HG03097 (cell line): ENCODE measurements around the gene CCDC30.
"Not testable (repeated sequence)": the region's sequence is repeated elsewhere in the genome, so short reads cannot be mapped to it uniquely, and the experiment has no call there.

Experiments
- ATAC-seq: cut with Tn5 transposase; IDR thresholded peaks from one replicate; pipeline ENCODE4 v1.9.1; 2021; ENCODE audit not compliant: unreplicated experiment, low FRiP score

CCDC30 gene

GRCh38 chr1:42518908-42519307, 55.8 kb downstream of the CCDC30 start:
- ATAC-seq, result no peak

DNA sequence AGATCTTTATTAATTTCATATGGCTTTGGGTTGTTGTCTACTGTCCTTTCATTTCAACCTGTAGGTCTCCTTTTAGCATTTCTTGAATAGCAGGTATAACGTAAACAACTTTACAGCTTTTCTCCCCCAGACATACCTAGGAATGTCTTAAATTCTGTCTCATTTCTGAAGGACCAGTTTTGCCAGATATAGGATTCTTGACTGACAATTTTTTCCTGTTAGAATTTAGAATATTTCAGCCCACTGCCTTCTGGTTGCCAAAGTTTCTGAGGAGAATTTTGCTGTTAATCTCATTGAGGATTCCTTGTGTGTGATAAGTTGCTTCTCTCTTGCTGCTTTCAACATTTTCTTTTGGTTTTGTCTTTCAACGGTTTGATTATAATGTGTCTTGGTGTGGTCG, 60.1 kb downstream of the CCDC30 start:
- no peak for ATAC-seq

GRCh38 chr1:42524330-42524729, 61.2 kb downstream of the CCDC30 start:
- ATAC-seq, result no peak

GRCh38 chr1:42529724-42530181, 66.7 kb downstream of the CCDC30 start:
- ATAC-seq, result no peak

- ATAC-seq, result no peak
These were observed 68.0 kb downstream of the CCDC30 start for GRCh38 chr1:42531043-42531442.

DNA sequence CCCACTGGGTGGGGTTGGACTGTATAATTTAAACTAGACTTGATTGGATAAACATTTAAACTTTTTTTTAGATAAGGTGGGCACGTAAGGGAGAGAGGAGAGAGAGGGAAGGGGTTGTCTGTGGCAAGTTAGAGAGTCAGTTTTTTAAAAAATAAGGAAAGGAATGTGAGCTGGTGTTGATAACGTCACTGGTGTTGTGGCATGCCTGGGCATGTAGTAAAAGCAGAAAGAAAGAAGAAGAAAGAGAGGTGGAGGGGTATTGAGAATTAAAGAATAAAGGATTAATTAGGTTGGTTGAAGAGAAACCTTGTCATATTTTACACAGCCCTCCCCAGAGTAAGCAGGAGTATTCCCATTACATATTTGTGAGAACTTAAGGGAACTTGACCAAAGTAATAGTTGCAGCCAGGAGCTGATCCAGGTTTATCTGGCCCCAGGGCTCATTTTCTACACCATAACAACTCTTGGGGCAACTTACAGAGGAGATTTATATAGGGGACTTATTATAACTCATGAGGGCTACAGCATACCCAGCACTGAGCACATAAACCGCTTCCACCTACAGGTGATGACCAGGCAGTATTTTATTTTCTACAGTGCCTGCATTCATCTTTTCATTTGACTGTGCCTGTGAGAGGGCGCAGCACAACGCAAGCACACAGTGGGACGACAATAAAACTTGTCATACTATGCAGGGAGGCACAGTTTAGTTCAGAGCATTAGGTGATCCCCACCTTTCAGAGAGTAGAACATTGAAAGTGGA, 70.2 kb downstream of the CCDC30 start:
- no peak for ATAC-seq

GRCh38 chr1:42541104-42541503, 78.0 kb downstream of the CCDC30 start:
- ATAC-seq, result no peak

GRCh38 chr1:42551180-42551579, 88.1 kb downstream of the CCDC30 start:
- no peak for ATAC-seq

DNA sequence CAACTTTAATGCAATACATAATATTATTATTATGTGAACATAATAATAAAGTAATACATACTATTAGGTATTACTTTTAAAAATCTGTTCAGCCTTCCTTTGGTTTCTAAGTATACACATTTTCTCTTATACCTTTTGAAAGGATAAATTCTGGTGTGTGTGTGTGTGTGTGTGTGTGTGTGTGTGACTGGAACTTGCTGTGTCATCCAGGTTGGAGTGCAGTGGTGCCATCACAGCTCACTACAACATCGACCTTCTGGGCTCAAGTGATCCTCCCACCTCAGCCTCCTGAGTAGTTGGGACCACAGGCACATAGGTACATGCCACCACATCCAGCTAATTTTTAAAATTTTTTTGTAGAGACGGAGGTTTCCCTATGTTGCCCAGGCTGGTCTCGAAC, 88.5 kb downstream of the CCDC30 start:
- no peak for ATAC-seq

GRCh38 chr1:42552636-42553035, 89.5 kb downstream of the CCDC30 start:
- ATAC-seq, result no peak

GRCh38 chr1:42557230-42557851, 94.3 kb downstream of the CCDC30 start:
- ATAC-seq, result no peak

DNA sequence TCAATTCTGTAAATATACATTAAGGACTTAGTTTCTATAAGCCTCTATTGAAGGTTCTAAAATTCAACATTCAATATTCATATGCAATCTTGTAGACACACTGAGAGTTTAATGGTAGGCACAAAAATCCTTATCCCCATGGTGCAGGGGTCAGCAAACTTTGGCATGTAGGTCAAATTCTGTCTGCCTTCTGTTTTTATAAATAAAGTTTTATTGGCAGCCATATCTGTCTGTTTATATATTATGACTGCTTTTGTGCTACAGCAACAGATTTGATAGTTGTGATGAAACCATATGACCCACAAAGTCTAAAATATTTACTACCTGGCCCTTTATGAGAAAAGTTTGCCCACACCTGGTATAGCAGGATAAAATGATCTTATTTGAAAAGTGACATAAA, 104.0 kb downstream of the CCDC30 start:
- no peak for ATAC-seq

DNA sequence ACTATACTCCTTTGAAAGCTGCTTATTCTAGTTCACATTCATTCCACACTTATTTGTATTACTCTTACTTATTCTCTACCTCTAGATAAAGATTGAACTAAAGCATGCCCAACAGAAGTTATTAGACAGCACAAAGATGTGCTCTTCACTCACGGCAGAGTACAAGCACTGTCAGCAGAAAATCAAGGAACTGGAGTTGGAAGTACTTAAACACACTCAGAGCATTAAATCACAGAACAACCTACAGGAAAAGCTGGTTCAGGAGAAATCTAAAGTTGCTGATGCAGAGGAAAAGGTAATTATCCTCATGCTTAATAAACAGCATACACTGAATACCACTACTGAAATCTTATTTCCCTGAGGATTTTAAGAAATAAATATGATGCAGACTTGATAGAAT, 113.8 kb downstream of the CCDC30 start:
- ATAC-seq, result no peak

GRCh38 chr1:42586016-42586415, 122.9 kb downstream of the CCDC30 start:
- ATAC-seq, result no peak

DNA sequence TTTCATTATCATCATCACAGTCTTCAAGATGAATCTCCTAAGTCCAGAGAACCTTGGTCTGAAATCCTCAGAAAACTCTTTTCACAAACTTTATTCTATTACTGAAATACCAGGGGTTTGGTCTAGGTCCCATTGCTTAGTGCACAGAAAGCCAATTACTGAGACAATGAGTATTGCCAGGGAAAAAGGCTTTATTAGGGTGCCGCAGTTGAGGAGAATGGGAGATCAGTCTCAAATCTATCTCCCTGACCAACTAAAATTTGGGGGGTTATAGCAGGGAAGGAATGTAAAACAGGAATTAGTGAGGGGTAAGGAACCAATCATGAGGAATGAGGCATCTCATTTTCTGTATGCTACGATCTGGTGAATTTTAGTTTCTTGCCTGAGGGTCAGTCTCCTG, 124.7 kb downstream of the CCDC30 start:
- ATAC-seq, result no peak

DNA sequence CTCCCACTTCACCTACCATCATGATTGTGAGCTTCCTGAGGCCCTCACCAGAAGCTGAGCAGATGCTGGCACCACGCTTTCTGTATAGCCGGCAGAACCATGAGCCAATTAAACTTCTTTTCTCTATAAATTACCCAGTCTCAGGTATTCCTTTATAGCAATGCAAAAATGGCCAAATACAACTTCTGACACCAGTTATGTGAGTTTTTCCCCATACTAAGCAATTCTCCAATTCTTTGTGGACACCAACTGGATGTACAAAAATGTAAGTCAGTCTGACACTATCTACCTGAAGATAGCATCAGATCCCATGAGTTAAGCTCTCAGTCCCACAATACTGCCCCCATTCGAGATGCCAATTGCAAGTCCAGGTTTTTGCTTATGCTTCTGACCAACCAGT, 129.7 kb downstream of the CCDC30 start:
- ATAC-seq, result no peak

DNA sequence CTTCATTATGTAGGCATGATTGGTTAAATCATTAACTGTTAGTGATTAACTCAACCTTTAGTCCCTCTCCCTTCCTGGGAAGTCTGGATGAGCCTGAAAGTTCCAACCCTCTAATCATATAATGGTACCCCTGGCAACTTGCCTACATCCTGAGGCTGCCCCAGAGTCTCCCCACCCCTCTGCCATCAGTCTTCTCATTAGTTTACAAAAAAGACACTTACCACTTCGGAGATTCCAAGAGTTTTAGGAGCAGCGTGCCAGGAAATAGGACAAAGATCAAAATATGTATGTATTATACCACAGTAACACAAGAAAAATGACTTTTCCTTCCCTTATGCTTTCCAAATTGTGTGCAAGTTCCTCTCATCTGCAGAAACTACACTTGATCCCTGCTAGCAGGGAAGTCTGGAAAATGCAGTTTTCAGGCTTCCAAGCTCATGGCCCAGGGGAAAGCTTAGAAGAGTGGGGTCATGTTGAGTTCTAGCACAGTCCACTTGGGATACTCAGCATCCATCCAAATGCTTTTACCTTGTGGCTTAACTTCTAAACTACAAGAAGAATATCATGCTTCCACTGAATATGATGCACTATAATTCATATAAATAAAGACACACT, 130.5 kb downstream of the CCDC30 start:
- no peak for ATAC-seq

- no peak for ATAC-seq
These were observed 138.4 kb downstream of the CCDC30 start for GRCh38 chr1:42601472-42601871.

- ATAC-seq, result no peak
These were observed 150.7 kb downstream of the CCDC30 start for GRCh38 chr1:42613803-42614131.

DNA sequence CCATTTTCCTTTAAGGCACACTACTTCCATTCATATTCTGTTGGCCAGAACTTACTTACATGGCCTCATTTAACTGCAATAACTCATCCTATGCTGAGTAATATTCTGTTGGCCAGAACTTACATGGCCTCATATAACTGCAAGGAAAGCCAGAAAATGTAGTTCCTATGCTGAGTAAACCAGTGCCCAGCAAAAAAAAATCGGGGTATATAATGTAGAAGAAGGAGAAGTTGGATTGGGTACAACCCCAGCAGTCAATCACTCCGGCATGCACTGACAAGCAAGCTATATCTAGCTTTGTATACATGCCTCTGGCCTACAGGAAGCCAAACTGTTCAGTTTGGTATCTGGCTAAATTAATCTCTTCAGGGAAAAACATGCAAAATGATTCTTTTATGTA, 155.8 kb downstream of the CCDC30 start:
- ATAC-seq, result no peak

DNA sequence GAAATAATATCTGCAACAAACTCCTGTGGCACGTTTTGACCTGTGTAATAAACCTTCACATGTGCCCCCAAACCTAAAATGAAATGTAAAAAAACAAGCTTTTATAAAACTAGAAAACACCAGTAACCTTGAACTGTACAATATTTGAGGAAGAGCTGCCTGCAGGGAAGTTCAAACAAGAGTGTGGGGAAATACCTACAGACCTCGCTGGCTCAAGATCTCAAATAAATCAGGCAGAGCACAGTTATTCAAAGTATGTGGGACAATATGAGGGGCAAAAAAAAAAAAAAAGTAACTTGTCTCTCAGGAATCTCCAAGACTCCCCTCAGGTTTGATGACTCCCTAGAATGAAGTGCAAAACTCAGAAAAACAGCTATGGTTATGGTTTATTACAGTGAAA, 157.2 kb downstream of the CCDC30 start:
- ATAC-seq, result no peak

- not testable (repeated sequence) for ATAC-seq
These were observed 158.1 kb downstream of the CCDC30 start for GRCh38 chr1:42621180-42621579.
